HUES6 (cell line): Measurements from ENCODE around the gene GBX1.

Experiments used
- H3K27ac ChIP-seq: 2 replicates; pipeline ENCODE4 v1.7.0; 2013; ENCODE audit warnings: low read depth, mild to moderate bottlenecking, low read length, inconsistent platforms
- H3K27me3 ChIP-seq: 2 replicates; pipeline ENCODE4 v1.6.1; 2013; ENCODE audit warnings: low read length; ENCODE audit not compliant: control insufficient read depth, insufficient read depth
- H3K36me3 ChIP-seq: 2 replicates; pipeline ENCODE4 v1.6.1; 2013; ENCODE audit warnings: low read length; ENCODE audit not compliant: control insufficient read depth, insufficient read depth
- H3K4me1 ChIP-seq: 2 replicates; pipeline ENCODE4 v1.6.1; 2013; ENCODE audit warnings: low read length; ENCODE audit not compliant: control insufficient read depth, insufficient read depth
- H3K4me3 ChIP-seq: 2 replicates; pipeline ENCODE4 v1.5.1; 2013; ENCODE audit warnings: low read depth, low read length
- H3K9ac ChIP-seq: one replicate; pipeline ENCODE4 v1.6.1; 2013; ENCODE audit warnings: mild to moderate bottlenecking, low read length
- H3K9me3 ChIP-seq: 2 replicates; pipeline ENCODE4 v1.6.1; 2013; ENCODE audit warnings: low read depth, low read length; ENCODE audit not compliant: control insufficient read depth, insufficient read depth

GBX1 gene

DNA sequence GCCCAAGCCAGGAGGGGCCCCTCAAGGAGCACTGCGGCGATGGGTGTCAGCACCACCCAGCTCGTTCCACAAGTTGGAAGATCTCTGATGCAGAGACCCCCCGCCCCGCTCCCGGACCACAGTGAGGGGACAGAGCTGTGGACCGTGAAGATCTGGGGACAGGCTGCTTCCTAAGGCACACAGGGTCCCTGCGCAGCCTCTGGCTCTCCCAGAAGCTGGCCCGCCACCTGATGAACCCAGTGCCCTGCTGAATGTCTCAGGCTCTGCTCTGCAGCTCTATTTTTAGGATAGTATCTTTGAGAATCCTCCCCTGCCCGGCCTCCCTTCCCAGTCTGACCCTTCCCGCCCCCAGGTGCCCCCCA lies 29.7 kb downstream of the GBX1 start:
- no peak overlapping the region for H3K9ac ChIP-seq
- H3K27me3 ChIP-seq, result peaks cover 38% of the 10 kb centered on the region
- H3K27ac ChIP-seq, result no peak overlapping the region
- peaks cover 34% of the 10 kb centered on the region for H3K4me1 ChIP-seq
- H3K36me3 ChIP-seq, result peaks cover 58% of the 10 kb centered on the region
- H3K4me3 ChIP-seq, result no peak overlapping the region; the same call in 1 of the 2 replicates
- no peaks in the 10 kb centered on the region for H3K9me3 ChIP-seq

DNA sequence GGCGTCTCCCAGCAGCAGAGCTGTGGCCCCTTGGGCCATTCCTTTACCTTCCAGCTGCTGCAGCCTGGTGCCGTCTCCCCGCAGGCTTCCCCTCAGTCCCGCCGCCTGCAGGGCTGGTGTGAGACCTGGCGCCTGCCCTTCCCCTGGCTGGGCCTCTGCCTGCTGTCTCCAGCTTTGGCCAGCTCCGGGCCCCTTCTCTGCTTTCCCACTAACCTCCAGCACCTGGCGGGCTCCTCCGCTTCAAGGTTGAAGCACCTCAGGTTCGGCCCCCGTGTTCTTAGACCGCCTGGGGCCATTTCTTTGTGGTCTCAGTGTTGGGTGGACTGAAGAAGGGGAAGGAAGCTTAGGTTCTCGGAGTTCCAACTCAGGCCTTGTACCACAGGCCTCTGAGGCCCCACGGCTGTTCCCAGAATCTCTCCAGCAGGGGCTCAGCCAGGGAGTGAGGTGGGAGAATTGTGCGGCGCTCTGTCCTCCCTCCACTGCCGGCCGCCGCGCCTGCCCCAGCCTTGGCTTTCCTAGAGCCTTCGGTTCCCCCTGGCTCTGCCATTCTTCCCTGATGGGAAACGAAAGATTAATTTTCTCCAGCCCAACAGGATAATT lies 30.3 kb downstream of the GBX1 start:
- H3K36me3 ChIP-seq, result peaks cover 59% of the 10 kb centered on the region
- no peaks in the 10 kb centered on the region for H3K9me3 ChIP-seq
- peaks cover 38% of the 10 kb centered on the region for H3K27me3 ChIP-seq
- H3K4me3 ChIP-seq, result no peak overlapping the region
- peaks cover 34% of the 10 kb centered on the region for H3K4me1 ChIP-seq
- H3K27ac ChIP-seq, result no peak overlapping the region
- H3K9ac ChIP-seq, result no peak overlapping the region

DNA sequence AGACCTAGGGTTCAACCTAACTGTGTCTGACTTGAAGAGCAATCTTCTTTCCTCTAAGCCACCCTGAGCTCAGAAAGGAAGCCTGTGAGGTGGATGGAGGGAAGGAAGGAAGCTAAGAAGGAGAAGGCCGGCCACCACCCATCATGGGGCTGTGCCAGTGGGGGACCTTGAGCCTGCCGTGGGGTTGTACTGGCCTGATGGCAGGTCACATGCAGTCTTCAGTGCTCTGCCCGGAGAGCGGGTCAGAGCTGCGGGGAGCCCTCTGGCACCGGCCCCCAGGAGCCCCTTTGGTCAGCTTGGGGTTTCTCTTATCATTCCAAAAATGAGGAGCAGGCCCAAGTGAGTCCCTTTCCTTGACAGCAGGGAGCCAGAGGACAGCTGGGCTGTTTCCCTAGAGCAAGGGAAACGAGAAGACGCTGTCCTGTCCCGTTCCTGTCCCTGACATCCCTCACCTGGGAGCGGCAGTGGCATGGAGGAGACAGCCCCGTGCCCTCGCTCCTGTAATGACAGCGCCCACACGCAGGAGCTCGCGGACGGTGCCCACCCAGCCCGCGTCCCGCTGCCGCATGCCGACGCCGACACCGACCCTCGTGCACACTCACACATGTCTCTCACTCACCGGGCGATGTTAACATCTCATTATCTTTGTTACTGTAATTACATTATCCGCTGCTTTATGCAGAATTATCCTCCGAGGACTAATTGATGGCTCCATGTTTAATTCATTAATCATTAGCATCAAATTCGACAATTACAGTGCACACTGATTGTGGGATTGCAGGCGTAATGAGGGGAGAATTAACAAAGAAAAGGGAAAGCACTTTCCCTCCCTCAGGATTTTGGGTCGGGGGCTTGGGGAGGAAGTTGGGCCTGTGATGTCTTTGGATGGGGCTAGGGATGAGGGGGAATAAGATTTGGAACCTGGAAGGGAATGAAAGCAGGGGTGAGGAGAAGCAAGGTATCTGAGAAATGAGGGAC lies 31.3 kb downstream of the GBX1 start:
- Histone ChIP-seq H3K36me3 (peaks cover 59% of the 10 kb centered on the region), H3K4me1 (peaks cover 34% of the 10 kb centered on the region), H3K9me3 (no peaks in the 10 kb centered on the region), H3K27me3 (peaks cover 38% of the 10 kb centered on the region), H3K4me3 (no peak overlapping the region), H3K27ac (no peak overlapping the region), H3K9ac (no peak overlapping the region)

DNA sequence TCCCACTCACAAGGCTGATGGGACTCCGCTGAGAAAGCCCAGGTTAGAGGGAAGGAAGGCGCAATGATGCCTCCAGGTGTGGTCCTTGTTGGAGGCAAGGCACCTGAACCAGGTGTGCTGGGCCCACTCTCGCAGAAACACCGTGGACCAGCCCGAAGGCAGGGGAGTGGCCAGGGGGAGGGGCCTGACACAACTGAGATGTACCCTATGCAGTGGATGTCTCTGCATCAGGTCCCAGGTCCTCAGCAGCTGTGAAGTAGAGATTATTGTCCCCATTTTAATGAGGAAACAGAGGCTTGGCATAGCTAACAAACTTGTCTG lies 32.0 kb downstream of the GBX1 start:
- H3K9me3 ChIP-seq, result no peaks in the 10 kb centered on the region
- H3K27ac ChIP-seq, result no peak overlapping the region
- peaks cover 59% of the 10 kb centered on the region for H3K36me3 ChIP-seq
- peaks cover 34% of the 10 kb centered on the region for H3K4me1 ChIP-seq
- no peak overlapping the region for H3K9ac ChIP-seq
- no peak overlapping the region for H3K4me3 ChIP-seq
- H3K27me3 ChIP-seq, result peaks cover 38% of the 10 kb centered on the region

- H3K9ac ChIP-seq, result no peak overlapping the region
- H3K27me3 ChIP-seq, result peaks cover 34% of the 10 kb centered on the region
- H3K9me3 ChIP-seq, result no peaks in the 10 kb centered on the region
- no peak overlapping the region for H3K27ac ChIP-seq
- H3K4me1 ChIP-seq, result peaks cover 34% of the 10 kb centered on the region
- H3K4me3 ChIP-seq, result no peak overlapping the region
- peaks cover 61% of the 10 kb centered on the region for H3K36me3 ChIP-seq
Observed at GRCh38 chr7:151134743-151135524, 32.6 kb downstream of the GBX1 start.

DNA sequence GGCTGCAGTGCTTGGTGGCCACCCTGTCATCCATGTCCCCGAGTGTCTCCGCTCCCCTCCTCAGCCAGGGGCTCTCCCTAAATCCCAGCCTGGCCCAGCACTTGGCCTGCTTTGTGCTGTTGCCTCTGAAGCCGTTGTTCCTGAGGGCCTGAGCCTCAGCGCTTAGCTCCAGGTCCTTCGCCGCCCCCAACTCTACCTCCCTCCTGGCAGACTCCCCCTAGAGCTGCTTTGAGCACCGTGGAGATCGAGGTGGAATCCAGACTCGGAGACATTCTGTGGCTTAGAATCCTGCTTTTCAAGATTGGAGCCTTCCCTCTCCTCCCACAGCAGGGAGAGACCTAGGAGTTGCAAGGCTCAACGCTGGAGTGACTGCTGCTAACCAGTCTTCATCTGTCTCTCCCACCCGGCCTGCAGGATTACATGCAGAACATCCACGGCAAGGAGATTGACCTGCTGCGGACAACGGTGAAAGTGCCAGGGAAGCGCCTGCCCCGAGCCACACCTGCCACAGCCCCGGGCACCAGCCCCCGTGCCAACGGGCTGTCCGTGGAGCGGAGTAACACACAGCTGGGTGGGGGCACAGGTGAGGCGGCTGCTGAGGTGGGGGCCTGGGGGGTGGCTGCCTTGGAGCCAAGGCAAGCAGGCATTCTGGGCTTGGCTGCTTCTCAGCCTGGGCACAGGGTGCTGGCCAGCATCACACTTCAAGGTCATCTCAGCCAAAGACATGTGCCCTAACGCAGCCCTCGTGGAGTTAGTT lies 33.3 kb downstream of the GBX1 start:
- H3K4me1 ChIP-seq, result peaks cover 29% of the 10 kb centered on the region
- H3K9me3 ChIP-seq, result no peaks in the 10 kb centered on the region
- H3K4me3 ChIP-seq, result no peak overlapping the region
- H3K36me3 ChIP-seq, result peaks cover 65% of the 10 kb centered on the region
- no peak overlapping the region for H3K9ac ChIP-seq
- peaks cover 27% of the 10 kb centered on the region for H3K27me3 ChIP-seq
- H3K27ac ChIP-seq, result no peak overlapping the region

DNA sequence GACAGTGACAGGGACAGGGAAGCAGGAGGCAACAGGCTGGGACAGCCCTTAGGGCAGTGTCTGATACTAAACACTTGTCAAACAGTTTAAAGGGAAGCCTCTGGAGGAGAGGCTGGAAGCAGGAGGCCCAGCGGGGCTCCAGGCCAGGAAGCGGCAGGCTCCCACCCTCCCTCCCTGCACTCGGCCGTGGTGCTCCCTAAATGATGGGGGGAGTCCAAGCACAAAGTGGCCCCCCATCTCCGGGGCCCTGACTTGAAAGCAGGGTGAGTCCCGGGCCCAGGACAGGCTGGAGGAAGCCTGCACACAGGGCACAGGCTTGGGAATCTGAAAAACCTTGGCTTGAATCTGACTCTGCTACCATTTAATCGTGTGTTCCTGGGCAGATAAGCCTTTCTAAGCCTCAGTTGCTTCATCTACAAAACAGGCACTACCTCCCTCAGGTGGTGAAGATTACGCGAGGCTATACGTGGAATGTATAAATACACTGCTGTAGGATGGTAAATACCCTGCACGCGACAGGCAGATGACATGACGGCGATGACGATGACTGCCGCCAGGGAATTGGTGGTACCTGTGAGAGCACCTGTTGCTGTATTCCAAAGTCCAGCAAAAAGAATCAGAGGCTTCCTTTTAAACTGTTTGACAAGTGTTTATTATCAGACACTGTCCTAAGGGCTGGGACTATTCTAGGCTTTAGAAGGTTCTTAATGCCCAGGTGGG lies 34.1 kb downstream of the GBX1 start:
- Histone ChIP-seq H3K9me3 (no peaks in the 10 kb centered on the region), H3K27me3 (peaks cover 19% of the 10 kb centered on the region; the same call in 1 of the 2 replicates), H3K4me1 (peaks cover 22% of the 10 kb centered on the region), H3K9ac (no peak overlapping the region), H3K36me3 (peaks cover 71% of the 10 kb centered on the region), H3K27ac (no peak overlapping the region), H3K4me3 (no peak overlapping the region)

- Histone ChIP-seq H3K36me3 (peaks cover 79% of the 10 kb centered on the region), H3K4me1 (peaks cover 14% of the 10 kb centered on the region), H3K9me3 (no peaks in the 10 kb centered on the region), H3K27me3 (peaks cover 17% of the 10 kb centered on the region; the same call in 1 of the 2 replicates), H3K4me3 (no peak overlapping the region), H3K27ac (no peak overlapping the region), H3K9ac (no peak overlapping the region)
Observed at GRCh38 chr7:151132461-151133205, 34.9 kb downstream of the GBX1 start.

DNA sequence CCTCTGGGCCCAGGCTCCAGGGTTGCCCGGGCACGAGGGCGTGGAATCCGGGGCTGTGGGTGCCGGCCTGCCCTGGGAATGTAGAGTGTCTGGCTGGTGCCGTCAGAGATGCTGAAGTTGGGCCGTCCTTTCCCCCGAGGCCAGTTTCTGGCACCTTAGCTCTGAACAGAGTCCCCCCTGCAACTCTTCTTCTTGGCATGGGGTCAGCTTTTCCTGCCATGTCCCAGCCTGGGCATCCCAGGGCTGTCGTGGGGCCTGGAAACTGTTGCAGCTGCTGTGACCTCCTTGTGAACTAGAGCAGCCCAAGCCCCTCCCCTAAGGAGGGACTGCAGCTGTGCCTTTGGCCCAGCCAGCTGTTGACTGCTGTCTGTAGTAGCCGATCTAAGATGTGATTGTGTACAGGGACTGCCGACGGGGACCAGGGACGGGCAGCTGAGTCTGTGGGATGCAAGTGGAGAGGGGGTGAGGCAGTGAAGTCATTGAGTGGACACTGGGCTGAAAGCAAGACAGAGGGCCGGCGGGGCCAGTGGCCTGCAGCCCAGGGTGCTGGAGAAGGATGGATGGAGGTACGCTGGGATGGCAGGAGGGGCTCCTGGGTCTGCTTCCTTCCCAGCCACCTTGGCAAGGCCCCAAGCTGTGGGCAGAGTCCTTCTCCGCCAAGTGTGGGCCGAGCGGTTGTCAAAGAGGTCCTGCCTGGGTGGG lies 35.8 kb downstream of the GBX1 start:
- no peaks in the 10 kb centered on the region for H3K9me3 ChIP-seq
- peaks cover 8% of the 10 kb centered on the region; the same call in 1 of the 2 replicates for H3K4me1 ChIP-seq
- H3K4me3 ChIP-seq, result no peak overlapping the region
- H3K27me3 ChIP-seq, result peaks cover 19% of the 10 kb centered on the region; the same call in 1 of the 2 replicates
- no peak overlapping the region for H3K9ac ChIP-seq
- peaks cover 79% of the 10 kb centered on the region for H3K36me3 ChIP-seq
- H3K27ac ChIP-seq, result no peak overlapping the region
